ENCODE measurements around the gene TAS2R14.

The TAS2R14 gene, protein sequence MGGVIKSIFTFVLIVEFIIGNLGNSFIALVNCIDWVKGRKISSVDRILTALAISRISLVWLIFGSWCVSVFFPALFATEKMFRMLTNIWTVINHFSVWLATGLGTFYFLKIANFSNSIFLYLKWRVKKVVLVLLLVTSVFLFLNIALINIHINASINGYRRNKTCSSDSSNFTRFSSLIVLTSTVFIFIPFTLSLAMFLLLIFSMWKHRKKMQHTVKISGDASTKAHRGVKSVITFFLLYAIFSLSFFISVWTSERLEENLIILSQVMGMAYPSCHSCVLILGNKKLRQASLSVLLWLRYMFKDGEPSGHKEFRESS

GRCh38 chr12:10939163-10939562, at the start of gene TAS2R14:
TSS of gene TAS2R14 (minus strand) at chr12:10939263. CDS start at chr12:10939207, 56 bp downstream.
- DNase-seq, result no peak

DNA sequence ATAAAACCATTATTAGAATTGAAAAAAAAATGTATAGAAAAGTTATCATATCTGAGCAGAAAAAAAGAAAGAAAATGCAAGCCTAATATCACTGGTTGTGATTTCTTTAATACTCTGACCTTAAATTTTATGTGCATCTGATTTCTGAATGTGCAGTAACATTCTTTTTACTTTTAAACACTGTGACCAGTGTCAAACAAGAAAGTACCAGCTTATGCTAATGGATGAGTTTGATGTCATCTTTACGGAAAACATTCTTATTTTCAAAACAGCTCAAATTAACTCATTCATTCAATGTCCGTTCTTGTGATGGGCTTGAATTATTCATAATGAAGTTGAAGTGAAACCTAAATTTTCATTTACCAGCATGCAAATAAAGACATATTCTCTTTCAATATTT, 47.7 kb upstream of the TAS2R14 start, which contains the start of gene TAS2R50:
Gene TAS2R50 (minus strand): TSS at position 101 of the 400 bp plus-strand sequence. CDS start 52 bp downstream, at position 49.
- no peak for DNase-seq

GRCh38 chr12:10982244-10982643, 43.2 kb upstream of the TAS2R14 start:
- DNase-seq, result no peak

GRCh38 chr12:10974965-10975364, 35.9 kb upstream of the TAS2R14 start:
- no peak for DNase-seq

DNA sequence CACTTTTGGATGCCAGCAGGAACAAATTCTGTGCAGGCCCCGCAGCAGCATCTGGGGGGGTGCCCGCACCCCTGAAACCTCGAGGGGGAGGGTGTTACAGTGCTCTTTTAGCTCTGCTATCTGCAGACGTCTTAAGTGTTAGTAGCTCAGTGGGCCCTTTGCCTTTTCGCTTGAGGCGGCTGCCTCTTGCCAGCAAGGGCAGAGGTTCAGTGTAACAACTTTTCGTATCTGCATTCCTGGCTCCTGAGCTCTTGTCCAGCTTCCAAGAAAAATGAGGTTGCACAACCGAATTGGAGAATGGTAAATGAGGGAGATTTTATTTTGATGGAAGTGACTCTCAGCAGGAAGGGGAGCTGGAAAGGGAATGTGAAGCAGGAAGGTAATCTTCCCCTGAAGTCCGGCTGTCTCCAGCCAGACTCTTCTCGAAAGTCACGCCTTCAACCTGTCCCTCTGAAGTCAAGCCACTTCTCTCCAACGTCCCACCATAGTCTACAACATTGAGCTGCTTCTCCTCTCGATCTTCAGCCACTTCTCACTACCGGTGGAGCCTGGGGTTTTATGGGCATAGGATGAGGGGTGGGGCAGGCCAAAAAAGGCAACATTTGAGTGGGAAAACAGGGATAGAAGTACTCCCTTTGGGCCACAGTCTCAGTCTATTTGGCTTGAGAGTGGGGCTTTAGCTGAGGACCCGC, 29.8 kb upstream of the TAS2R14 start:
- no peak for DNase-seq

GRCh38 chr12:10967409-10967808, 28.3 kb upstream of the TAS2R14 start:
- no peak for DNase-seq

DNA sequence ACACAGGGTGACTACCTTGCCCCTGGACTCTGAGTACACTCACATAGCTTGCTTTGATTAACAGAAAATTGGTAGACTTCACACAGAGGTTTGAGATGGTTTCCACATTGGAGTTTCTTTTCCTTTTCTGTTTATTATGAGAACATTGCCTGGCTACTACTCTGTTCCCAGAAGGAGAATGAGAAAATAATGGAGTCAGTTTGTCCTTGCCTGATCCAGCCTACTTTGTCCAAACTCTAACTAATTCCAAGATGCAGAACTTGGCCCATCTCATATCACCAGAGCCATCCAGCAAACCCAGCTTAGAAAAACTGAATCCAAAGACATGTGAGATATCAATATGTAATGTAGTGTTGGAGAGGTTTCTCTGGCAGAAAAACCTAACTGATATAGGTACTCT, 27.3 kb upstream of the TAS2R14 start:
- DNase-seq, result no peak

- no peak for DNase-seq
Observed at GRCh38 chr12:10965476-10965875, 26.4 kb upstream of the TAS2R14 start.

DNA sequence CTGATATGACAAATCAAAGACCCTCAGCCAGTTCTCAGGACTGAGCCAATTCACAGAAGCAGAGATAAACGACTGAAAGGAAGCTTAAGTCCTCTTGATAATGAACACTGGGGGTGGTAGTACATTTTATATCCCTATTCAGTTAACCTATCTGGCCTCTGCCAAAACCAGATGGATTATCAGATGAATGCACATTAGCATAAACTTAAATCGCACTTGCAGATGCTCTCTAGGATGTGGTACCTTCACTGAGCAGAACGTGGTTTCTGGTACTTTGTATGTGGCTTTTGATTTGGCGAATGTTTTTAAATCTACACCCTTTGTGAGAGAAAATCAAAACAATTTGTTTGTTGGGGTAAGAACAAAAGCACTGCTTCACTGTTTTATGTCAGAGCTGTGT, 21.1 kb upstream of the TAS2R14 start:
- no peak for DNase-seq

GRCh38 chr12:10959804-10960203, 20.7 kb upstream of the TAS2R14 start:
- no peak for DNase-seq

DNA sequence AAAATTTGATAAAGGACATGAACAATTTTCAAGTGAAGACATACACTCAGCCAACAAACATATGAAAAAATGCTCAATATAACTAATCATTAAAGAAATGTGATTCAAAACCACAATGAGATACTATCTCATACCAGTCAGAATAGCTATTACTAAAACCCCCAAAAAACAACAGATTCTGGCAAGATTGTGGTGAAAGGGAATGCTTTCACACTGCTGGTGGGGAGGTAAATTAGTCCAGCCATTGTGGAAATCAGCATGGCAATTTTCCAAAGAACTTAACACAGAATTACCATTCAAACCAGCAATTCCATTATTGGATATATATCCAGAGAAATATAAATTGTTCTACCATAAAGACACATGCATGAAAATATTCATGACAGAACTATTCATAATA, 18.7 kb upstream of the TAS2R14 start:
- no peak for DNase-seq

DNA sequence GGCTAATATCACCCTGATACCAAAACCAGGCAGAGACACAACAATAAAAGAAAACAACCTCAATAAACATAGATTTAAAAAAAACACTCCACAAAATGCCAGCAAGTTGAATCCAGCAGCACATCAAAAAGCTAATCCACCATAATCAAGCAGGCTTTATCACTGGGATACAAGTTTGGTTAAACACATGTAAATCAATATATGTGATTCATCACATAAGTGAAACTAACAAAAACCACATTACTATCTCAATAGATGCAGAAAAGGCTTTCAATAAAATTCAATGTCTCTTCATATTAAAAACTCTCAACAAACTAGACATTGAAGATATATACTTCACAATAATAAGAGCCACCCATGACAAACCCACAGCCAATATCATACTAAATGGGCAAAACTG, 17.0 kb upstream of the TAS2R14 start:
- no peak for DNase-seq

DNA sequence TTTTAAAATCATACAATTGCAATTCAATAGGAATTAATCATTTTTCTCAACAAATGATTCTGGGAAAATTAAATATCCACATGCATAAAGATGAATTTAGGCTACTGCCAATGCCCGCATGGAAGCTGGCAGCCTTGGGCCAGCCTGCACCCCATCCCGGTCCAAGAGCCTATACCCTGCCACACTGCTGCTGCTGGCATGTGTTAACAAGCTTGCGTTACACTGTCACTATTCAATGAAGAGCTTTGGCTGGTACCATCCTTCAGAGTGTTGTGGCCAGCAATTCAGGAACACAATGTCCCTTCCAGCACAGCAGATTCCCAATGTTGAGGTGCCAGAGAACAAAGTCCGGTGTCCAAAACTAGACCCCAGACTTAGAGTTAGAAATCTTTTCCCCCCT, 13.6 kb upstream of the TAS2R14 start:
- DNase-seq, result no peak

DNA sequence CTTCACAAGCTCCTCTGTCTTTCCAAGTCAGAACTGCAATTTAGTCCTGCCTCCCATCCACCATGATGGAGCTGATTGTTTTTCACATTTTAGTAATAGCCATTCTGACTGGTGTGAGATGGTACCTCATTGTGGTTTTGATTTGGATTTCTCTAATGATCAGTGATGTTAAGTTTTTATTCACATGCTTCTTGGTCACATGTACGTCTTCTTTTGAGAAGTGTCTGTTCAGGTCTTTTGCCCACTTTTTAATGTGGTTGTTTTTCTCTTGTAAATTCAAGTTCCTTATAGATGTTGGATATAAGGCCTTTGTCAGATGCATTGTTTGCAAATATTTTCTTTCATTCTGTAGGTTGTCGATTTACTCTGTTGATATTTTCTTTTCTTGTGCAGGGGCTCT, 4.1 kb upstream of the TAS2R14 start:
- no peak for DNase-seq

DNA sequence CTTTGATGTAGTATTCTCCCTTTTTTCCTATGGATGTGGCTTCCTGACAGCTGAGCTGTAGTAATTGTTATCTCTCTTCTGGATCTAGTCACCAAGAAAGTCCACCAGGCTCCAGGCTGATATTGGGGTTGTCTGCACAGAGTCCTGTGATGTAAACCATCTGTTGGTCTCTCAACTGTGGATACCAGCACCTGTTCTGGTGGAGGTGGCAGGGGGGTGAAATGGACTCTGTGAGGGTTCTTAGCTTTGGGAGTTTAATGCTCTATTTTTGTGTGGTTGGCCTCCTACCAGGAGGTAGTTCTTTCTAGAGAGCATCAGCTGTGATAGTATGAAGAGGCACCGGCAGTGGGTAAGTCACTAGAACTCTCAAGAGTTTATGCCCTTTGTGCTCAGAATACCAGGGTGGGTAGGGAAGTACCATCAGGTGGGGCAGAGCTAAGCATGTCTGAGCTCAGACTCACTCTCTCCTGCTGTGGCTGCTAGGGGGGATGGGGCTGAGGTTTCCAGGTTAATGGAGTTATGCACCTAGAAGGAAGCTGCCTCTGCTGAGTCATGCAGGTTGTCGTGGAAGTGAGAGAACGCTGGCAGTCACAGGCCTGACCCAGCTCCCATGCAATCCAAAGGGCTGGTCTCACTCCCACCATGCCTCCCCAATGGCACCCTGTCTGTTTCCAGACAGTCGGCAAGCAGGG, 3.0 kb upstream of the TAS2R14 start:
- no peak for DNase-seq

DNA sequence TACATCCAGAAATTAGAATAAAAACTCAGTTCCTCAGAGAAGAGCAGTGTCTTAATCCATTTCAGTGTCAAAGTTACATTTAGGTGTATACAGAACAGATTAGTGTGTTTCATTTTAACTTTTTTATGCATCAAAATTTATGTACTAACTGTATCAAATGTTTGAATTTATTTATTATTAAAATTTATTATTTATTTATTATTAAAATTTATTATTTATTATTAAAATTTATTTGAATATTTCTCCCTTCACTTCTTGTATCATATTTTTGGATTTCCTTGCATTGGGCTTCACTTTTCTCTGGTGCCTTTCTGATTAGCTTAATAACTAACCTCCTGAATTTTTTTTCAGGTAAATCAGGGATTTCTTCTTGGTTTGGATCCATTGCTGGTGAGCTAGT, 2.3 kb upstream of the TAS2R14 start:
- DNase-seq, result no peak

- no peak for DNase-seq
Observed at GRCh38 chr12:10940389-10940788, 1.3 kb upstream of the TAS2R14 start.

DNA sequence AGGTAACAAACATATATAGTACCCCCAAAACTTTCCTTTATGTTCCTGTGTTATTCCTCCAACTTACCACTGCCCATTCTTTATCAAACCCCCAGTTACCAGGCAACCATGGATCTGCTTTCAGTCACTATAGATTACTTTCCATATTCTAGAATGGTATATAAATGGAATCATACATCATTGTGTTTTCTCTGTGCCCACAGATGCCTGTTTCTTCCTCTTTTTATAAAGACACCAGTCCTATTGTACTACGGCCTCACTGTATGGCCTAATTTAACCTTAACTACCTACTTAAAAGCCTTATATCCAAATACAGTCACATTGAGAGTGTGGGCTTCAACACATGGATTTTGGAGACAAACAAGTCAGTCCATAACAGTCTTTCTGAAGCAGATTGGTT, 2.6 kb downstream of the TAS2R14 start:
- no peak for DNase-seq

DNA sequence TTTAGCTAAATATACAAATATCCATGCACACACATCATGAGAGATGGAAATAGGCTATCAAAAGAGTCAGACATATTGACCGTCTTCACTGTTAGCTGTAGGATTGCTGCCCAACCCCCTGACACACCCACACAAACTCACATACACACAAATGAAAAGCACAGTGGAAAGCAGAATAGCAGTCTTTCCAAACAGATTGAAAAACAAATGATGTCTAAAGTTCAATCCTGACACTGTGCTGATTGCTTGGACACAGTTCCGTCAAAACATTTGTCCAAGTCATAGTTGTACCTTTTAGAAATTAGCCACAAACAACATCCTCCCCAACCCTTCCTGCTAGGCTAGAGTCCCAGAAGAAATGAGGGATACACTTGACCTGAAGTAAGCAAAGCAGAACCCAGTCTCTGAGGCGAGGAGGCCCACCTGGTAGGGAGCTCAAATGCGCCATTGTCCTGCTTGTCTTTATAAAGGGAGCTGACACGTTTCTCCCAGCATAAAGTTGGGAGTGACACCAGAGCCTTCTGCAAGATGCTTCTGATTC, 10.2 kb downstream of the TAS2R14 start, which contains the start of gene PRH2:
Gene PRH2 (plus strand): TSS at position 491 of the 541 bp plus-strand sequence. CDS start 38 bp downstream, at position 529.
- DNase-seq, result no peak

DNA sequence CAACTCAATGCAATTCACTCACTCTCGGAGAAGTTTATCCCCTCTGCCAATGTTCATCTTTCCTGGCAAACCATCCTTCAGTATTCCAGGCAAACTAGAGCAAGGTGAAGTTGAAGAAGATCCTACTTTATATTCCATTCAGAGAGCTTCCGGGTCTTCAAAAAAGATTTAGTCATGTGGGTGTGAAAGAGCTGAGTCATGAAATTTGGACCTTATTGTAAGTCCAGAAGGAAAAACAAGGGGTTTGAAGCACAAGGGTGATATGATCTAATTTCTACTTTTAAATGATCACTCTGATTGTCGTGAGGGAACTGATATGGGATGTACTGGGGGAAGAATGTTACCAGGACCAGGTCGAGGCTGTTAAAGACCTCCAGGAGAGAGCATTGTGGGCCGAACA, 12.8 kb downstream of the TAS2R14 start:
- no peak for DNase-seq

DNA sequence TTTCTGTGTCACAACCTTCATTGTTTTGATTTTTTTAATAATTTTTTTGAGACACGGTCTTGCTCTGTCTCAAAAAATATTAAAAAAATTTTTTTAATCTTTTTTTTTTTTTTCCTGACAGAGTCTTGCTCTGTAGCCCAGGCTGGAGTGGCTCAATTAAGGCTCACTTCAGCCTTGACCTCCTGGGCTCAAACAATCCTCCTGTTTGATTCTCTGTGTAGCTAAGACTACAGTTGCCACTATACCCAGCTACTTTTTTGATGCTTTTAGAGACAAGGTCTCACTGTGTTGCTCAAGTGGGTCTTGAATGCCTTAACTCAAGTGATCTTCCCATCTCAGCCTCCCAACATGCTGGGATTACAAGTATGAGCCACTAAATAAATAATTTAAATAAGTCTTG, 19.3 kb downstream of the TAS2R14 start:
- no peak for DNase-seq

DNA sequence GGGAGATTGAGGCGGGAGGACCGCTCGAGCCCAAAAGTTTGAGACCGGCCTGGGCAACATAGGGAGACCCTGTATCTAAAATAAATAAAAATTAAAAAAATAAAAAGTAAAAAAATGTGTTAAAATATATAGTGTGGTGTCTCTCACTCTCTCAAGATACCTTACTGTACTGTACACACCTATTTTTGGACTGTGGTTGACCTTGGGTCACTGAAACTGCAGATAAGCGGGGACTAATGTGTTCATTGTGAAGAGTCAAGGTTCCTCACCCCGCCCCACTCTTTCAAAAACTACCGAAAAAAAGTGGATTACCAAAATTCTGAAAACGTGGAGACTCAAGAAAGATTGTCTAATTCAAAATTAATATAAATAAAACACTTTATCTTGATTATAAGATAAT, 28.7 kb downstream of the TAS2R14 start:
- no peak for DNase-seq

DNA sequence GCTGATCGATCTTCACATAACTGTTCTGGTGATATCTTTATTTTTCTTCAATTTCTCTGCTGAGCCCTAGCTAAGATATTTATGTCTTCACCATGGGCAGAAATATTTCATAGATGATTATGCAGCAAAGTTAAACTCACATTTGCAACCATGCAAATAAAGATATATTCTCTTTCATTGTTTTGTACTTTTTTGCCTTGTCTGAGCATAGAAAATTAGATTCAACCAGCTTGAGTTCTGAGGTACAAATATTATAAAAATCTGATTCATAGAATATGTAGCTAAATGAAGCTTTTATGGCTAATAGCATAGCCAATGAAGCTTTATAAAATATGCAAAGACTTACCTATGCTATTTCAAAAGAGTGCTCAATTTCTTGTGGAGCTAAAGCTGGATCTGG, 29.6 kb downstream of the TAS2R14 start, which contains the start of gene TAS2R13:
Gene TAS2R13 (minus strand): TSS at position 101 of the 400 bp plus-strand sequence. CDS start 264 bp downstream, outside the sequence.
- no peak for DNase-seq

Data from SHP77 (cell line).